HCT116 (cell line): Measurements from ENCODE around the gene PPP1R27. TPM values are rescaled to one million over a fixed set of nuclear protein-coding genes. Genes with fewer than 3 reads are reported as not detected.

Source experiments
- ATAC-seq: fragments of 200-7000 bp; cut with Tn5 transposase; 2 replicates; pipeline ENCODE4 v1.9.1; 2020; ENCODE audit warnings: mild to moderate bottlenecking, moderate library complexity
- BruUV-seq: library from RNA; stranded (reverse); fragments of 400-500 nt; replicated peaks from 2 replicates; lab custom pipeline; 2021; lab: Mats Ljungman, UMichigan
- CTCF ChIA-PET: fragments of 300-600 bp; sonication (Branson Sonifier 250); formaldehyde crosslinking; loops from one replicate; lab custom pipeline; 2021; ENCODE audit warnings: antibody characterized with exemption; lab: Charles Lee
- POLR2A ChIA-PET: fragments of 300-600, 350-600 bp; sonication (Branson Sonifier 250); formaldehyde crosslinking; loops from one replicate; lab custom pipeline; 2021; ENCODE audit warnings: antibody characterized with exemption; lab: Charles Lee
- RAD21 ChIA-PET, 2 experiments: fragments of 300-600 bp; sonication (Branson Sonifier 250); formaldehyde crosslinking; loops; one replicate each; lab custom pipeline; 2023; ENCODE audit warnings: low total read pairs in 2 of 2; ENCODE audit not compliant: uncharacterized antibody in 2 of 2, unreplicated experiment in 2 of 2, low non-redundant PET in 1 of 2; lab: Charles Lee
- DNase-seq: peaks from one replicate; pipeline ENCODE4 v3.0.0-alpha.2; 2010; ENCODE audit warnings: low read depth, low spot score
- H2AFZ ChIP-seq: fragments of 200-600 bp; shearing (Covaris generic), sonication (generic); 2 replicates; pipeline ENCODE4 v1.6.1; 2017; ENCODE audit warnings: low read depth, mixed run types, mixed read lengths, antibody characterized with exemption, low read length; ENCODE audit not compliant: poor library complexity, severe bottlenecking
- H3K27ac ChIP-seq: 2 replicates; pipeline ENCODE4 v1.5.1; 2012; ENCODE audit warnings: low read depth, low read length
- H3K27me3 ChIP-seq: fragments of 200-600 bp; sonication (generic); 2 replicates; pipeline ENCODE4 v1.6.1; 2016; ENCODE audit warnings: mixed run types, low read length, mixed read lengths; ENCODE audit not compliant: insufficient read depth
- H3K36me3 ChIP-seq, 2 experiments: fragments of 200-500 bp in 1 of 2; fragments of 200-600 bp in 1 of 2; sonication (Bioruptor generic) in 1 of 2; sonication (generic) in 1 of 2; 2 replicates each; pipeline versions ENCODE4 v1.5.1 to v1.6.1; 2014 to 2016; ENCODE audit warnings: low read length in 2 of 2, inconsistent platforms in 1 of 2, mixed read lengths in 1 of 2, mixed run types in 1 of 2; ENCODE audit not compliant: insufficient read depth in 2 of 2, control insufficient read depth in 1 of 2
- H3K4me1 ChIP-seq, 2 experiments: fragments of 200-600 bp in 1 of 2; sonication (generic) in 1 of 2; 2 replicates each; pipeline versions ENCODE4 v1.5.1 to v1.6.1; 2012 to 2017; ENCODE audit warnings: low read length in 2 of 2, inconsistent platforms in 1 of 2, mild to moderate bottlenecking in 1 of 2, mixed read lengths in 1 of 2, mixed run types in 1 of 2, moderate library complexity in 1 of 2; ENCODE audit not compliant: insufficient read depth in 2 of 2, control insufficient read depth in 1 of 2
- H3K4me2 ChIP-seq: fragments of 200-600 bp; sonication (generic); 2 replicates; pipeline ENCODE4 v1.6.1; 2017; ENCODE audit warnings: mixed run types, low read length, mixed read lengths
- H3K4me3 ChIP-seq, 2 experiments: fragments of 200-600 bp in 1 of 2; sonication (generic) in 1 of 2; replicated peaks in 1 of 2; 2 replicates each; pipeline ENCODE4 v1.5.1; 2011 to 2016; ENCODE audit warnings: low read length in 2 of 2, control low read depth in 1 of 2, low read depth in 1 of 2, mild to moderate bottlenecking in 1 of 2, mixed read lengths in 1 of 2, mixed run types in 1 of 2
- H3K79me2 ChIP-seq: fragments of 200-600 bp; sonication (generic); 2 replicates; pipeline ENCODE4 v1.6.1; 2017; ENCODE audit warnings: mild to moderate bottlenecking, mixed run types, low read length, moderate library complexity, mixed read lengths; ENCODE audit not compliant: insufficient read depth
- H3K9ac ChIP-seq: fragments of 200-600 bp; sonication (generic); 2 replicates; pipeline ENCODE4 v1.6.1; 2016; ENCODE audit warnings: low read length, mixed read lengths
- H3K9me2 ChIP-seq: fragments of 200-600 bp; sonication (generic), shearing (Covaris generic); 2 replicates; pipeline ENCODE4 v1.6.1; 2017; ENCODE audit warnings: mixed run types, mild to moderate bottlenecking, moderate library complexity; ENCODE audit not compliant: insufficient read depth
- H3K9me3 ChIP-seq, 2 experiments: fragments of 200-500 bp in 1 of 2; fragments of 200-600 bp in 1 of 2; sonication (Bioruptor generic) in 1 of 2; sonication (generic) in 1 of 2; 2 replicates each; pipeline ENCODE4 v1.6.1; 2014 to 2017; ENCODE audit warnings: low read length in 2 of 2, mixed read lengths in 2 of 2, inconsistent platforms in 1 of 2, low read depth in 1 of 2, mild to moderate bottlenecking in 1 of 2, mixed run types in 1 of 2, moderate library complexity in 1 of 2; ENCODE audit not compliant: control insufficient read depth in 1 of 2, insufficient read depth in 1 of 2
- H4K20me1 ChIP-seq: fragments of 200-600 bp; sonication (generic), shearing (Covaris generic); 2 replicates; pipeline ENCODE4 v1.6.1; 2017; ENCODE audit warnings: mixed run types, mild to moderate bottlenecking, moderate library complexity; ENCODE audit not compliant: insufficient read depth
- CBX3 ChIP-seq: IDR thresholded peaks from 2 replicates; pipeline ENCODE4 v1.6.1; 2012; ENCODE audit warnings: low read depth
- EGR1 ChIP-seq: IDR thresholded peaks from 2 replicates; pipeline ENCODE4 v1.6.1; 2012; ENCODE audit warnings: low read depth
- ELF1 ChIP-seq: IDR thresholded peaks from 2 replicates; pipeline ENCODE4 v1.6.1; 2012; ENCODE audit warnings: low read depth, borderline replicate concordance
- EZH2 ChIP-seq: fragments of 200-600 bp; sonication (generic); IDR thresholded peaks from 2 replicates; pipeline ENCODE4 v1.6.1; 2017; ENCODE audit warnings: antibody characterized with exemption, mixed run types
- EZH2phosphoT487 ChIP-seq: fragments of 200-600 bp; IDR thresholded peaks from 2 replicates; pipeline ENCODE4 v1.6.1; 2018; ENCODE audit warnings: antibody characterized with exemption, borderline replicate concordance
- JUND ChIP-seq: IDR thresholded peaks from 2 replicates; pipeline ENCODE4 v1.6.1; 2012
- POLR2A ChIP-seq: IDR thresholded peaks from 2 replicates; pipeline ENCODE4 v1.7.0; 2011; ENCODE audit warnings: borderline replicate concordance; ENCODE audit not compliant: insufficient read depth, insufficient read length; ENCODE audit errors: extremely low read depth
- POLR2AphosphoS5 ChIP-seq: IDR thresholded peaks from 2 replicates; pipeline ENCODE4 v1.6.1; 2011; ENCODE audit warnings: mild to moderate bottlenecking, low read depth, low read length, moderate library complexity
- RAD21 ChIP-seq: IDR thresholded peaks from 2 replicates; pipeline ENCODE4 v1.6.1; 2012; ENCODE audit warnings: low read depth, mild to moderate bottlenecking
- SIN3A ChIP-seq: IDR thresholded peaks from 2 replicates; pipeline ENCODE4 v1.6.1; 2012; ENCODE audit warnings: low read depth
- SP1 ChIP-seq: IDR thresholded peaks from 2 replicates; pipeline ENCODE4 v1.6.1; 2012; ENCODE audit warnings: low read depth
- SRF ChIP-seq: IDR thresholded peaks from 2 replicates; pipeline ENCODE4 v1.6.1; 2012; ENCODE audit warnings: low read depth
- TCF7L2 ChIP-seq: IDR thresholded peaks from 2 replicates; pipeline ENCODE4 v1.7.0; 2011; ENCODE audit warnings: borderline replicate concordance, inconsistent platforms; ENCODE audit not compliant: insufficient read depth, insufficient read length; ENCODE audit errors: extremely low read depth
- ZFX ChIP-seq: fragments of 450-650 bp; IDR thresholded peaks from 2 replicates; pipeline ENCODE4 v1.6.1; 2017
- ZNF274 ChIP-seq: fragments of 200-500 bp; sonication (Bioruptor generic); IDR thresholded peaks from 2 replicates; pipeline ENCODE4 v1.6.1; 2014; ENCODE audit warnings: mild to moderate bottlenecking, low read depth, low read length, inconsistent platforms
- intact Hi-C: fragments of 100-400 bp; cut with micrococcal nuclease; formaldehyde crosslinking; loops from 2 replicates; pipeline ENCODE4 v1.10.0; 2022
- total RNA-seq: library from RNA; stranded (reverse); gene quantifications from one replicate; pipeline ENCODE4 v1.2.1, GENCODE V29; 2021; ENCODE audit not compliant: unreplicated experiment
- TF ChIP-seq, protein P1 (sequence below): IDR thresholded peaks from 2 replicates; pipeline ENCODE4 v1.6.1; 2012
- TF ChIP-seq, protein P2 (sequence below), 3 experiments: fragments of 200-600 bp in 1 of 3; sonication (generic) in 1 of 3; IDR thresholded peaks in 2 of 3; conservative IDR thresholded peaks in 1 of 3; 2 replicates each; pipeline ENCODE4 v1.5.1; 2012 to 2017; ENCODE audit warnings: low read depth in 2 of 3, low read length in 2 of 3, antibody characterized with exemption in 1 of 3, borderline replicate concordance in 1 of 3, control low read depth in 1 of 3, mild to moderate bottlenecking in 1 of 3, mixed read lengths in 1 of 3, mixed run types in 1 of 3, moderate library complexity in 1 of 3; ENCODE audit not compliant: insufficient read depth in 1 of 3
- TF ChIP-seq, protein P3 (sequence below): IDR thresholded peaks from 2 replicates; pipeline ENCODE4 v1.6.1; 2011; ENCODE audit warnings: mild to moderate bottlenecking, low read length, moderate library complexity; ENCODE audit not compliant: insufficient replicate concordance; ENCODE audit errors: extremely low read depth

PPP1R27 gene
- total RNA-seq, 1 experiment from 2014 or later: not detected

DNA sequence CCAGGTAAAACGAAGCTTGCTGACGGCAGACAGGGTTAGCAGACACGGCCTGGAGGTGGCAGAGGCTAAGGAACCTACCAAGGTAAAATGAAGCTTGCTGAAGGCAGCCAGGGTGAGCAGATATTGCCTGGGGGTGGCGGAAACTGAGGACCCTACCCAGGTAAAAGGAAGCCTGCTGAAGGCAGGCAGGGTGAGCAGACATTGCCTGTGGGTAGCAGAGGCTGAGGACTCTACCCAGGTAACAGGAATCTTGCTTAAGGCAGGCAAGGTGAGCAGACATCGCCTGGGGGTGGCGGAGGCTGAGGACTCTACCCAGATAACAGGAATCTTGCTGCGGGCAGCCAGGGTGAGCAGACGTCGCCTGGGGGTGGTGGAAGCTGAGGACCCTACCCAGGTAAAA is 33.5 kb downstream of the PPP1R27 start:
- ATAC-seq: no peak

More for the DNA sequence above, 33.5 kb downstream of the PPP1R27 start:
- Histone ChIP-seq H3K9me3 (no peaks in the 10 kb centered on the region), H3K9ac (no peak overlapping the region), H3K79me2 (no peaks in the 10 kb centered on the region), H3K9me2 (no peaks in the 10 kb centered on the region), H4K20me1 (no peaks in the 10 kb centered on the region), H3K4me1 (peaks cover 0 to 6% of the 10 kb centered on the region in 2 experiments; a peak in 2 of 4 replicates), H3K27ac (no peak overlapping the region), H3K4me2 (no peak overlapping the region), H3K4me3 (no peak overlapping the region)
- intact Hi-C loops: no loop called here
- POLR2A ChIA-PET: no interaction called here
- CTCF ChIA-PET: no interaction called here
- RAD21 ChIA-PET: no interaction called here
- DNase-seq: no peak
- no TSS peak for BruUV-seq
- TF ChIP-seq, protein P1, sequence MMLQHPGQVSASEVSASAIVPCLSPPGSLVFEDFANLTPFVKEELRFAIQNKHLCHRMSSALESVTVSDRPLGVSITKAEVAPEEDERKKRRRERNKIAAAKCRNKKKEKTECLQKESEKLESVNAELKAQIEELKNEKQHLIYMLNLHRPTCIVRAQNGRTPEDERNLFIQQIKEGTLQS: no peak
- TF ChIP-seq SIN3A (no peak), POLR2A (no peak), SP1 (no peak), RAD21 (no peak), POLR2AphosphoS5 (no peak), JUND (no peak), EGR1 (no peak), TCF7L2 (no peak), SRF (no peak), EZH2phosphoT487 (no peak), ELF1 (no peak), ZNF274 (no peak), EZH2 (no peak), CBX3 (no peak), ZFX (no peak)
- TF ChIP-seq, protein P2, sequence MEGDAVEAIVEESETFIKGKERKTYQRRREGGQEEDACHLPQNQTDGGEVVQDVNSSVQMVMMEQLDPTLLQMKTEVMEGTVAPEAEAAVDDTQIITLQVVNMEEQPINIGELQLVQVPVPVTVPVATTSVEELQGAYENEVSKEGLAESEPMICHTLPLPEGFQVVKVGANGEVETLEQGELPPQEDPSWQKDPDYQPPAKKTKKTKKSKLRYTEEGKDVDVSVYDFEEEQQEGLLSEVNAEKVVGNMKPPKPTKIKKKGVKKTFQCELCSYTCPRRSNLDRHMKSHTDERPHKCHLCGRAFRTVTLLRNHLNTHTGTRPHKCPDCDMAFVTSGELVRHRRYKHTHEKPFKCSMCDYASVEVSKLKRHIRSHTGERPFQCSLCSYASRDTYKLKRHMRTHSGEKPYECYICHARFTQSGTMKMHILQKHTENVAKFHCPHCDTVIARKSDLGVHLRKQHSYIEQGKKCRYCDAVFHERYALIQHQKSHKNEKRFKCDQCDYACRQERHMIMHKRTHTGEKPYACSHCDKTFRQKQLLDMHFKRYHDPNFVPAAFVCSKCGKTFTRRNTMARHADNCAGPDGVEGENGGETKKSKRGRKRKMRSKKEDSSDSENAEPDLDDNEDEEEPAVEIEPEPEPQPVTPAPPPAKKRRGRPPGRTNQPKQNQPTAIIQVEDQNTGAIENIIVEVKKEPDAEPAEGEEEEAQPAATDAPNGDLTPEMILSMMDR (IDR thresholded peaks at IDR 0.05 in 2 of 3, conservative IDR thresholded peaks at IDR 0.05 in 1 of 3; ENCODE audit: borderline replicate concordance in 1 of 3, insufficient read depth in 1 of 3, low read depth in 2 of 3, low read length in 2 of 3): no peak
- TF ChIP-seq, protein P3, sequence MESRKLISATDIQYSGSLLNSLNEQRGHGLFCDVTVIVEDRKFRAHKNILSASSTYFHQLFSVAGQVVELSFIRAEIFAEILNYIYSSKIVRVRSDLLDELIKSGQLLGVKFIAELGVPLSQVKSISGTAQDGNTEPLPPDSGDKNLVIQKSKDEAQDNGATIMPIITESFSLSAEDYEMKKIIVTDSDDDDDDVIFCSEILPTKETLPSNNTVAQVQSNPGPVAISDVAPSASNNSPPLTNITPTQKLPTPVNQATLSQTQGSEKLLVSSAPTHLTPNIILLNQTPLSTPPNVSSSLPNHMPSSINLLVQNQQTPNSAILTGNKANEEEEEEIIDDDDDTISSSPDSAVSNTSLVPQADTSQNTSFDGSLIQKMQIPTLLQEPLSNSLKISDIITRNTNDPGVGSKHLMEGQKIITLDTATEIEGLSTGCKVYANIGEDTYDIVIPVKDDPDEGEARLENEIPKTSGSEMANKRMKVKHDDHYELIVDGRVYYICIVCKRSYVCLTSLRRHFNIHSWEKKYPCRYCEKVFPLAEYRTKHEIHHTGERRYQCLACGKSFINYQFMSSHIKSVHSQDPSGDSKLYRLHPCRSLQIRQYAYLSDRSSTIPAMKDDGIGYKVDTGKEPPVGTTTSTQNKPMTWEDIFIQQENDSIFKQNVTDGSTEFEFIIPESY: no peak
- TF ChIP-seq, all 23 proteins: peak for 0
- H3K27me3 ChIP-seq: no peaks in the 10 kb centered on the region; the same call in 1 of the 2 replicates
- no peak overlapping the region for H2AFZ ChIP-seq
- H3K36me3 ChIP-seq: no peaks in the 10 kb centered on the region
